Measurements from ENCODE around the gene MAN2A2.

Gene MAN2A2

DNA sequence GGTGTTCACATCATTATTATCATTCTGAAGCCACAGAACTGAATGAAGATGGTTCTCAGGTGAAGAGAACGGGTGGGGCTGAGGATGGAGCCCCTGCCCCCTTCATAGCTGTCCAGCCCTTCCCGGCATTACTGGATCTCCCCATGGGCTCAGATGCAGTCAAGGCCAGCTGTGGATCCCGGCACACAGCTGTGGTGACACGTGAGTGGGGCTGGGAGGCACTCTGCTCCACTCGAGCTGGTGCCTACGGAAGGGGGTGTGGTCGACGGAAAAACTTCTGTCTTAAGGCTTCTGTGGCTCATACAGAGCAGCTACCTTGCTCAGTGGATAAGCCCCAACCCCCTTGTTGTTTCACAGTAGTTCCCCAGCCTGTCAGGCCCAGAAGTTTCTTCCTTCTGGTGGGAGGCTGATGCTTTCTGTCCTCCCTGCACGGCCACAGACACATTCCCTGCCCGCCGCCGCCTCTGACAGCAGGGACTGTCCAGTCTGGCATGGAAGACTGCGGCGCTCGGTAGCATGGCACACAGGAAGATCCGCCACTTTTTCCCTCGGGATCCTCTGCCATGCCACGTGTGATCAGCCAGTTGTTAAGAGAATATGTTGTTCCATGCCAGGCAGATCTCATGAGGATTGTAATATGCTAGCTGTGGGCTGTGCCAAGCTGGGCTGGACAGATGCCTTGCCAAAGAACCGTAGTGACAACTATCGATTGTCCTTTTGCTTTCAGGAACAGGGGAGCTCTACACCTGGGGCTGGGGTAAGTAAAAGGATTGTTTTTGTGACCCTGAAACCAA is 57.4 kb downstream of the MAN2A2 start:
- DNase-seq (ENCODE audit: low read depth, low spot score), result no peak

DNA sequence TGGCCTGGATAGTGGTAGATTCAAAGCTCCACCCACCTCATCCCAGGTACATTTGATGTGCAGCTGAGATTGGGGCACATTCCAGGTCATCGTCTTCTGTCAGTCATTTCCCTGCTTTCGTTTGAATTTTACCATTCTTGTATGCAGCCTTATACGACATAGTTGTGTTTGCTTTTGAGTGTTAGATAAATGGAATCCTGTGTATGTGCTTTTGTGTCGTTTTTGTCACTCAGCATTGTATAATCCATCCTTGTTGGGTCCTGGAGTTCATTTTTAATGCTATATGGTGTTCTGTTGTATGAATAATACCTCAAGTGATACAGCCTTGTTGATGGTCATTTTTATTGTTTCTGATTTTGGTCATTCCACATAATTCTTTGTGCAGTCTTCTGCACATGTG is 58.9 kb downstream of the MAN2A2 start:
- DNase-seq (ENCODE audit: low read depth, low spot score), result no peak

DNA sequence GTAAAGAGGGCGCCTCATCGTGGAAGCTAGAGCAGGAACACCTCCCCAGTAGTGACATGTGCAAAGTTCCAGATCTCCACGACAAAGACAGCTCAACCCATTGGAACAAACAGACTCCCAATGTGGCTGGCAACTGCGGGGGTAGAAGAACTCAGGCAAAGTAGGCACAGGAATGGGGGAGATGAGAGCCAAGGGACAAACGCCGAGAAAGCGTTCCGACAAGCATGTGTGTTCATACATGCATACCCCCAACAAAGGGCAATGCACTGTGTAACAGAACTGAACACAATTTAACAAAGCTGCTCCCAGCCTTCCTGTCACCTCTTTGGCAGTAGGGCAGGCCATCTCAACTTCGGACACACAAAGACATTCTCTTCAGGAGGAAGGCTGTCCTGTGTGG is 63.2 kb downstream of the MAN2A2 start:
- no peak for DNase-seq (ENCODE audit: low read depth, low spot score)

DNA sequence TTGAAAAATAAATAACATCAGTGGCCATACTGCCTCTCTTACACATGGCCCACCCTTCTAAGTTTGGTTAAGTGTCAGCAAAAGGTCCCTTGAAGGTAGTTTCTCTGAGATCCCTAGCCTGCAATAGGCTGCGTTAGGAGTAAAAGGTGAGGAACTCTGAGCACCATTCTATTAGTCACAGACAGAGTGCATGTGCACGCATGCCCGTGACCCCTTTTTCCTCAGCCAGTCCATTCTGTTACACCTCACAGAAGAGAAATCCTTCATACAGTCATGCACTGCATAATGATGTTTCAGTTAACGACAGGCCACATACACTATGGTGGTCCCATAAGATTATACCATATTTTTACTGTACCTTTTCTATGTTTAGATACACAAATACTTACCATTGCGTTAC is 64.1 kb downstream of the MAN2A2 start:
- DNase-seq (ENCODE audit: low read depth, low spot score), result no peak

DNA sequence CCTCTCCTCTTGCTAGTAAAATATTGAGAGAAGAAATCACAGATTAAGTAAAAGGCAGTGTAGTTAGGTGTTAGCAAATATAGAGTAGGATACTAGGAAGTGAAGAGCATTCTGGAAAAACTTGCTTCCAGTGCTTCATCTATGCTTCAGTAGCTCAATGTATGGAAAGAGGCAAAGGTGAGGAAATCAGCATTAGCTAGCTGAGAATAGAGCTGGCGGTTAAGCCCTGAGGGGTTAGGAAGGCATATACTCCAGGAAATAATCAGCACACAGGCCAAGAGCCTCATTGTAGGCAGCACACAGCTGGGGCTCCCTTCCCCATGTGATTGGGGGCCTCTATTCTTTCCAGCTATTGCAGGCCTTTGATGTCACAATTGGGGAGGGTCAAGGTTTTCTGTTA is 65.3 kb downstream of the MAN2A2 start:
- DNase-seq (ENCODE audit: low read depth, low spot score), result no peak

DNA sequence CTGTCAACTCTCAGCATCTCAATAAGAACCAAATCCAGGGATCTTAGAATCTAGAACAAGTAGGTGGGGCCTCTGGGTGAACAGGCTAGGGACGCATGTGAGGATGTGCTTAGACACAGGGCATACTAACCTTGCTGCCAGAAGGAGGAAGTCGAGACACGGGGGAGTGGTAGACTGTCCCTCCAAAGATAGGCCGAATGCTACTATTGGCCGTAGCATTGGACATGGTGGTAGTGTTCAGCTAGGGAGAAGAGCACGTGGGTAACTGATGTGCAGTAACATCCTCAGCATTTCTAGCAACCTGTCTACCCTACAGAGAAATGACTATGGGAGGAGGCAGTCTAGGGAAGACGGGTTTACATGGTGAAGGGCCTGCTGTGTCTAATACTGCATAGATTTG is 67.2 kb downstream of the MAN2A2 start:
- DNase-seq (ENCODE audit: low read depth, low spot score), result no peak

DNA sequence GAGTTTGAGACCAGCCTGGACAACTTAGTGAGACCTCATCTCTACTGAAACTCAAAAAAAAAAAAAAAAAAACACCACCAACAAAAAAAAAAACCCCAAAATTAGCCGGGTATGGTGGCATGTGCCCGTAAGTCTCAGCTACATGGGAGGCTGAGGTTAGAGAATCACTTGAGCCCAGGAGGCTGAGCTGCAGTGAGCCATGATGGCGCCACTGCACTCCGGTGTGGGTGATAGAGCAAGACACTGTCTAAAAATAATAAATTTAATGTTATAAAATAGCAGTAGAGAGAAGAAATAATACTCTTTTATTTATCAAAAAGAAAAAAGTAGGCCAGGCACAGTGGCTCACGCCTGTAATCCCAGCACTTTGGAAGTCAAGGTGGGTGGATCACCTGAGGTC is 69.0 kb downstream of the MAN2A2 start:
- DNase-seq (ENCODE audit: low read depth, low spot score), result no peak
